Tibial artery (tissue), 4 donors: ENCODE measurements around the gene RANGRF.

Source experiments
- DNase-seq, 2 donors: peaks; one replicate each; pipeline ENCODE4 v3.0.0-alpha.2; 2019
- H3K27ac ChIP-seq, 2 donors: fragments of 200-600 bp; sonication (generic) in 1 of 2; 1 replicate in 1 of 2; 2 replicates in 1 of 2; pipeline ENCODE4 v1.5.1; 2018 to 2019; ENCODE audit warnings: mild to moderate bottlenecking in 1 of 2
- H3K27me3 ChIP-seq, 2 donors: fragments of 200-600 bp; sonication (generic) in 1 of 2; one replicate each; pipeline versions ENCODE4 v1.5.1 to v1.6.0; 2016 to 2019
- H3K36me3 ChIP-seq, 3 donors: fragments of 200-600 bp; sonication (generic) in 2 of 3; one replicate each; pipeline ENCODE4 v1.5.1; 2016 to 2019; ENCODE audit warnings: mild to moderate bottlenecking in 2 of 3
- H3K4me1 ChIP-seq, 4 donors: fragments of 200-600 bp; sonication (generic) in 2 of 4; 1 replicate in 3 of 4; 2 replicates in 1 of 4; pipeline ENCODE4 v1.5.1; 2016 to 2019
- H3K4me3 ChIP-seq, 2 donors: fragments of 200-600 bp; sonication (generic) in 1 of 2; 1 replicate in 1 of 2; 2 replicates in 1 of 2; pipeline ENCODE4 v1.5.1; 2018 to 2019; ENCODE audit warnings: mild to moderate bottlenecking in 2 of 2
- H3K9me3 ChIP-seq, 3 donors: fragments of 200-600 bp; sonication (generic) in 1 of 3; one replicate each; pipeline ENCODE4 v1.5.1; 2016 to 2019
- intact Hi-C: fragments of 100-400 bp; cut with DNase I; formaldehyde crosslinking; loops from one replicate; pipeline ENCODE4 v1.15.0; 2023; ENCODE audit warnings: low total_unique reads
- TF ChIP-seq, protein P1 (sequence below), 2 experiments: fragments of 200-600 bp in 1 of 2; fragments of 450-650 bp in 1 of 2; IDR thresholded peaks; one replicate each; pipeline ENCODE4 v1.5.1; 2017 to 2019; ENCODE audit warnings: antibody characterized with exemption in 2 of 2, mild to moderate bottlenecking in 1 of 2, moderate library complexity in 1 of 2

The RANGRF gene

DNA sequence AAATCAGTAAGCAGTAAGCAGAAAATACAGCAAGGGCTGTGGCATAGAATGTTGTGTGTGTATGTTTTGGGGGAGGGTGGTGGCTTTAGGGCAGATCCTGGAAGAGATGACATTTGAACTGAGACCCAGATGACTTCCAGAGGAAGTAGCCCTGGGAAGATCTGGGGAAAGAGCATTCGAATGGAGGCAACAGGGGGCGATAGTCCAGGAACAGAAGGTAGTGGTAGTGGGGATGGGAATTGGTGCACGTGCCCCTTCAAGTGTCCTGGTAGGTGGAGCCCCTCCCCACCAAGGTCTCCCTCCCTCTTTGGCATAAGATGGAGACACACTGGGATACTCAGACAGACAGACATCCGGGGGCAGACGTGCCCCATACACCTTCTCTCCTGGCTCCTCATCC is 35.7 kb downstream of the RANGRF start:
- H3K36me3 ChIP-seq = no peaks in the 10 kb centered on the region
- DNase-seq = no peak
- H3K9me3 ChIP-seq = no peaks in the 10 kb centered on the region
- no peak overlapping the region for H3K4me3 ChIP-seq
- intact Hi-C loops = no loop called here
- H3K27ac ChIP-seq = no peak overlapping the region
- peaks cover 0 to 39% of the 10 kb centered on the region in 2 donors for H3K27me3 ChIP-seq
- peaks cover 0 to 14% (median 9%) of the 10 kb centered on the region in 4 donors for H3K4me1 ChIP-seq
- TF ChIP-seq, protein P1, sequence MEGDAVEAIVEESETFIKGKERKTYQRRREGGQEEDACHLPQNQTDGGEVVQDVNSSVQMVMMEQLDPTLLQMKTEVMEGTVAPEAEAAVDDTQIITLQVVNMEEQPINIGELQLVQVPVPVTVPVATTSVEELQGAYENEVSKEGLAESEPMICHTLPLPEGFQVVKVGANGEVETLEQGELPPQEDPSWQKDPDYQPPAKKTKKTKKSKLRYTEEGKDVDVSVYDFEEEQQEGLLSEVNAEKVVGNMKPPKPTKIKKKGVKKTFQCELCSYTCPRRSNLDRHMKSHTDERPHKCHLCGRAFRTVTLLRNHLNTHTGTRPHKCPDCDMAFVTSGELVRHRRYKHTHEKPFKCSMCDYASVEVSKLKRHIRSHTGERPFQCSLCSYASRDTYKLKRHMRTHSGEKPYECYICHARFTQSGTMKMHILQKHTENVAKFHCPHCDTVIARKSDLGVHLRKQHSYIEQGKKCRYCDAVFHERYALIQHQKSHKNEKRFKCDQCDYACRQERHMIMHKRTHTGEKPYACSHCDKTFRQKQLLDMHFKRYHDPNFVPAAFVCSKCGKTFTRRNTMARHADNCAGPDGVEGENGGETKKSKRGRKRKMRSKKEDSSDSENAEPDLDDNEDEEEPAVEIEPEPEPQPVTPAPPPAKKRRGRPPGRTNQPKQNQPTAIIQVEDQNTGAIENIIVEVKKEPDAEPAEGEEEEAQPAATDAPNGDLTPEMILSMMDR (IDR thresholded peaks at IDR 0.05) = no peak

DNA sequence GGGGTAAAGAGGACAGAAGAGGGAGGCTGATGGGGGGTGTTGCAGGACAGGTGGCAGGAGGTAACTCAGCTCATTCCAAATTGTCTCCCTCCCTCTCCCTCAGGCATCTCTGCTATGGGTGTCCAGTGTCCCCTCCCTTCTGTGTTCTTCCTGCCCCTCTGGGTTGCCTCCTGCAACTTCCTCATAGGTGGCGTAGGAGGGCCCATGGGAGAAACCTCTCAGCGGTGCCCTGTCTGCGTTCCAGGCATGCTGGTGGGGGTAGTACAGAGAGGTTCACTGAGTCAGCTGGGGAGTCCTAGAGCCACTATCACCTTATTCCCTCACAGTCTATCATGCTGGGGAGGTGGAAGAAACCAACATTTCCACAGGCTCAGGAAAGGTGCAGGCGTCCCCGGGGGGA is 36.5 kb downstream of the RANGRF start:
- TF ChIP-seq, protein P1 (IDR thresholded peaks at IDR 0.05) = no peak
- H3K36me3 ChIP-seq = no peaks in the 10 kb centered on the region
- H3K27me3 ChIP-seq = peaks cover 0 to 39% of the 10 kb centered on the region in 2 donors
- DNase-seq = no peak
- intact Hi-C loops = no loop called here
- H3K27ac ChIP-seq = no peak overlapping the region
- no peak overlapping the region for H3K4me3 ChIP-seq
- H3K4me1 ChIP-seq = peaks cover 0 to 14% (median 9%) of the 10 kb centered on the region in 4 donors
- H3K9me3 ChIP-seq = no peaks in the 10 kb centered on the region

DNA sequence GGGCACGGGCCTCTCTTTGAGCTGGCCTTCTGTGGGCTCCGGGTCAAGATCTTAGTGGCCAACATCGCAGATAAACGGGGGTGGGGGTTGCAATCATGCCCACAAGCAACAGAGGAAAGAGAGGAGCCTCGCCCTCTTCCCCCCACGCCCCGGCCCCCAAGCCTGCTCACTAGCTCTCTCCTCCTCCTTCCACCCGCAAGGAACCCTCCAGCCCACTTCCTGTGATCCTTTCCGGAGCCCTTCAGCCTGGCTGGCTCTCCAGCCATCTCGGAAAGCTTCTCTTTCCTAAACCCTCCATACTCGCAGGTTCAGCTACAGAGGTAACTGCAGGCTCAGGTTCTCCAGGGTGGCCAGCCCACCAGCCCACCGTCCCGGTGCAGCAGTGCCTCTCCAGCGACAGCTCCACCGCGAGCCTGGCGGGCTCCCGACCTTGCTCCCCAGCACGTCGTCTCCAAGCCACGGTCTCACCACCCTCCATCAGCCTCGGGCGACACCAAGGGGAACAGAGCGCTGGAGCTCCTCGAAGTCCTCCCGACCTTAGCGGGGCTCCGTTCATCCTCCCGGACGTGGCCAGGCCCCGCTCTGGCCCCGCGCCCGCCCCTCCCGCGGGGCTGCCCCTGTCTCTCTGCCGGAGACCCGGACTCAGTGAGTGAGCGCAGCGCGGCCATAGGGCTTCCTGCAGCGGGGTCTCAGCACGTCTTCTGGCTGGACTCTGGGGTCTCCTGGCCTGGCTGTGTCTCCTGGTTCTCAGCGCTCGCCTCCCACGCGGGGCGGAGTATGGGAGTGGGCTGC is 38.2 kb downstream of the RANGRF start:
- H3K4me3 ChIP-seq = peak overlapping the region; percentile 42 to 51
- peaks cover 0 to 14% (median 9%) of the 10 kb centered on the region in 4 donors for H3K4me1 ChIP-seq
- TF ChIP-seq, protein P1 (IDR thresholded peaks at IDR 0.05) = no peak
- peaks cover 0 to 43% of the 10 kb centered on the region in 2 donors for H3K27me3 ChIP-seq
- no peaks in the 10 kb centered on the region for H3K9me3 ChIP-seq
- H3K36me3 ChIP-seq = no peaks in the 10 kb centered on the region
- peak overlapping the region in 1 of 2 donors; percentile 16 for H3K27ac ChIP-seq
- peak in 1 of 2 donors; percentile 38 for DNase-seq
- intact Hi-C loops = no loop called here

DNA sequence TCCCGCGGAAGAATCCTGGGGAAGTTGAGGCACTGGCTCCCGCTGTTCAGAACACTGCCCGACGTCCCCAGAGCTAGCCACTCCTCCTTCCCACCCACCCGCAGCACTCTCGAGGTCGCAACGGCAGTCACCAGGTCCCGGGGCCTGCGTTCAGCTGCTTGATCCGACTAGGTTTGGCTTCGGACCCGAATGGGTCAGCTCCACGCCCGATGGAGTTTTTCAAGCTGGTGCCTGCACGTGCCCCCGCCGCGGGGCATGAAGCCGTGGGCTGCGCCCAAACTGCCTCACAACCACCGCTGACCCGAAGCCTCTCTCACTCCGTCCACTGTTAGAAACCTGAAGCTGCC is 38.8 kb downstream of the RANGRF start:
- H3K27ac ChIP-seq = peak overlapping the region in 1 of 2 donors; percentile 16

DNA sequence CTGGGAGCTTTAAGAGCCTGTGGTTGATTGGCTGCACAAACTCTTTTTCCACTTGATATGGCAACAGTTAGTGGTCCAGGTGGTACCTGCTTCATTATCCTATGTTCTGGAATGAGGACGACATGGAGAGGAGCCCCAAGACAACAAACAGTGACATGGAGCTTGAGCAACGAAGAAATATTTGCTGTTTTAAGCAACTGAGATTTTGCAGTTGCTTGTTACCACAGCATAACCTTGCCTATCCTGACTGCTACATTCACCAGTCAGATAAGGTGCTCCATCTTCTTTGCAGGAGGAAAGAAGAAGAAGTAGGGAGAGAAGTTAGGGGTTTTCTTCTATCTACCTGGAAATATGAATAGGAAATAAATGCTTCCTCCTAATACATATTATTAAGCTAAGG is 43.7 kb downstream of the RANGRF start:
- DNase-seq = no peak
- intact Hi-C loops = no loop called here
- peaks cover 0 to 19% of the 10 kb centered on the region in 2 donors for H3K27me3 ChIP-seq
- H3K27ac ChIP-seq = no peak overlapping the region
- H3K4me3 ChIP-seq = no peak overlapping the region
- TF ChIP-seq, protein P1 (IDR thresholded peaks at IDR 0.05) = no peak
- H3K9me3 ChIP-seq = no peaks in the 10 kb centered on the region
- H3K36me3 ChIP-seq = no peaks in the 10 kb centered on the region
- H3K4me1 ChIP-seq = peaks cover 0 to 4% (median 3%) of the 10 kb centered on the region in 4 donors

More for the DNA sequence above, 38.8 kb downstream of the RANGRF start:
- TF ChIP-seq, protein P1 (IDR thresholded peaks at IDR 0.05) = no peak
- no peak for DNase-seq
- no peaks in the 10 kb centered on the region for H3K9me3 ChIP-seq
- H3K4me3 ChIP-seq = peak overlapping the region; percentile 42 to 51
- H3K36me3 ChIP-seq = no peaks in the 10 kb centered on the region
- peaks cover 0 to 14% (median 9%) of the 10 kb centered on the region in 4 donors for H3K4me1 ChIP-seq
- peaks cover 0 to 48% of the 10 kb centered on the region in 2 donors for H3K27me3 ChIP-seq
- intact Hi-C loops = no loop called here
